GM19239 (cell line): ENCODE data around the gene HABP2.

Experiments
- DNase-seq: peaks from one replicate; pipeline ENCODE4 v3.0.0; 2011; ENCODE audit warnings: low spot score; ENCODE audit not compliant: insufficient read length
- FAIRE-seq: peaks from 2 replicates; lab custom pipeline; 2011; peaks lifted over from hg19 to GRCh38; lab: Jason Lieb, UNC

HABP2 gene

DNA sequence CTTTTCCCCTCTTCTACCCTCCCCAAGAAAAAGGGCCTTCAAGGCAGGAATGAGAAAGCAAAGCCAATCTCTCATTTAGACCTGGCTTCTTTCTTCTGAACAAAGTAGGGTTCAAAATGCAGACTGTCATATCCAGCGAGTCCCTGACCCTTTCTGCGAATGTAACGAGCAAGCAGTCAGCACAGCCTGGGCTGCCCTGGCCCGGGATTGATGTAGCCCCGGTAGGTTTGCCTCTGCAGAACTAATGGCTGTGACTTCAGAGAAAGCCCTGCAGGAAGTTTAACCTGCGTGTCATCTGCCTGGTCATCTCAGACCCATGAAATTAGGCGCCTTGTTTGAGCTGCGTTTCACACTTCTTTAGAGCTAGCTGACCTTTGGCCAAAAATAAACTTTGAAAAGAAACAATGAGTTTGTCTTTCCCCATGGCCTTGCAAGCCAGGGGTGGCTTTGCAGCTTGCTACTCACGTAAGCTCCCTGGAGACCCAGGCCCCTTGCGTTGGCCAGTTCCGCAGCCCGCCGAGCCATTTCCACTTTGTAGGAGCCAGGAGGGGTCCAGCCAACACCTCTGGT is 36.4 kb downstream of the HABP2 start:
- FAIRE-seq = no peak
- DNase-seq = no peak

DNA sequence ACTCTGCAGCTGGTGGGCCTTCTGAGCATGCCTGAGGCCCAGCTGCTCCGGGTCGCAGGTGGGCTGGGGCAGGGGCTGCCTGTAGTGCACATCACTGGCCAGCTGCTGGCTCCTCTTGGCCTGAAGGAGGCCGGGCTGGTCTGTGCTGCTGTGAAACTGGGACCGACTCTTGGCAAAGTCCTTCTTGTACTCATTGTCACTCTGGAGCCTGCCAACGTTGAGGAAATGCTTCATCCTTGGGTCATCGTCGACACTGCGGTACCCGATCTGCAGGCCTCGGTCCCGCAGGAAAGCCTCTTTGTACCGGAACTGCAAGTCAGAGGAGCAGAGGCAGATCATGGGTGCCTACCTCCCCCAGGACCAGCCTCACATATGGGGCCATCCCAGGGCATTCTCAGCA is 37.7 kb downstream of the HABP2 start:
- FAIRE-seq = no peak
- DNase-seq = no peak

DNA sequence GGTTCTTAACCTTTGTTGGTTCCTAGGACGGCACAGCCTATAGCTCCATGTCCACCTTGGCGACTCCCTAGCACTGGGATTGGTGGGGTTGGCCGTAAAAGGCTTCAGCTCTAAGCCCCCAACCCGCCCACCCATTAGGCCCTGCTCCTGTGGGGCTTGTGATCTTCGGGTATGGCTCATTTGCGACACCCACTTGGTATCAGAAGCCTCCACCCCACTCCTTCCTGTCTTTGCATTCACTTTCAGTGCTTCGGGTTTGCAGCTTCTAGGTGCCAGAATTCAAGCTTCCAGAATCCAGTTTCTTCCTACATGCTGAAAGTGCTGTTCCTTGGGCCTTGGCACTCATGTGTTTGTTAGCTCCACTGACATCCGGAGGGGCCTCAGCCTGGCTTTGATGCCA is 39.5 kb downstream of the HABP2 start:
- DNase-seq = no peak
- FAIRE-seq = no peak

DNA sequence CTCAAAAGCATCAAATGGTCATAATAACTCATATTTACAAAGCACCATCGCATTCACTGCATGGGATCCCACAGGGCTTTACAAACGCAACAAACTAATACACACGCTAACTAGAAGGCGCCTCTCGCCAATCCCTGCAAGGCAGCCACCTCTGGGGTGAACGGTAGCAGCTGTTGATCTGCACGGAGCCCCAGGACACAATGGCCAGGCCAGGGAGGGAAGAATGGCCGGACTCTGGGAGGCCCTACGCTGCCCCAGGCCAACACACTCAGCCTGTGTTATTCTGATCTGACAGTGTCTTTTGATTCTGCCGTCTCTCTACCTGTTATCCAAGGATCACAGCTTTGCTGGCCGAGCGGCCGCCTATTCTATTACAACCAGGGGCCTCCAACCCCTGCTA is 41.8 kb downstream of the HABP2 start:
- FAIRE-seq (no peak), DNase-seq (no peak)

DNA sequence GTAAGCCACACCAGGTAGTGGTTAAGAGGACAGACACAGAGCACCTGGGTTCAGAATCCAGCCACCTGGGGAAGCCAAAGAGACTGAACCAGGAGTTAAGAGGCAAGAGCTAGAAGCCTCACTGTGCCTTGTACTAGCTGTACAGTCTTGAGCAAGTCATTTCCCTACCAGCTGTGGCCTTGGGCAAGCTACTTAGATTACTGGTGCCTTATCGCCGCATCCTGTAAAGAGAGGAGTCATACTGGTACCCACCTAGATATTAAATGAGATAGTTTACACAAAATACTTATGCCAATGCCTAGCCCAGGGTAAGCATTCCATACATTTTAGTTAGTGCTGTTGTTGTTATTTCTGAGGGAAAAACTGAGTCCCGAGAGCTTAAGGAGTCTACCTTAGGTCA is 47.7 kb downstream of the HABP2 start:
- FAIRE-seq (no peak), DNase-seq (no peak)

DNA sequence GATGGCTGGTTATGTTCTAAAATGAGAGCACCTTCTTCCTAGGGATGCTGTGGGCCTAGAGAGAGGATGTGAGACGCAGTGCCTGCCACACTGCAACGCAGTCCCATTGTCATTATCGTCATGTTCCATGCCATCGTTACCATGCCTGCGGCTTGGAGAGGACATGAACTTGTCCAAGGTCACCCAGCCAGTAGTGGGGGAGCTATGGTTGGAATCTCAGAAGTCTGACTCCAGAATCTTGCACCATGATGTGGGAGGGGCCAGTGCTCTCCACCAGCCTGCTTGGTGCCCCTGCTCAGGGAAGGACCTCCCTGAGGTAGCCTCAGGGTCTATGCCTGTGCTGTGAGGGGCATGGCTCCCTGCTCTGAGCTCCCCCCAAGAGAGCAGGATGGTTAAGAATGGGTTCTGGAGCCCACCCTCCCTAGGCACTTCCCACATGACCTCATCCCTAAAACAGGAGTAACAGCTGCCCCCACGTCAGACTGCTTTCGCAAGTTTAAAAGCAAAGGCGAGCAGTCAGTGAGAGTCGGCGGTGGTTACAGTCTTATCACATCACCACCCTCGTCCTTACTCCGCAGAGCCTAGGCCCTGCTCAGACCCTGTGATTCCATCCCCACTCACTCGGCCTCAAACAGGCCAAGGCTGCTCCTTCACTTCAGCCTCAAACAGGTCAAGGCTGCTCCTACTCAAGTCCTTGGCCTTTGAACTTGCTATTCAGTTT is 50.4 kb downstream of the HABP2 start:
- no peak for FAIRE-seq
- no peak for DNase-seq

DNA sequence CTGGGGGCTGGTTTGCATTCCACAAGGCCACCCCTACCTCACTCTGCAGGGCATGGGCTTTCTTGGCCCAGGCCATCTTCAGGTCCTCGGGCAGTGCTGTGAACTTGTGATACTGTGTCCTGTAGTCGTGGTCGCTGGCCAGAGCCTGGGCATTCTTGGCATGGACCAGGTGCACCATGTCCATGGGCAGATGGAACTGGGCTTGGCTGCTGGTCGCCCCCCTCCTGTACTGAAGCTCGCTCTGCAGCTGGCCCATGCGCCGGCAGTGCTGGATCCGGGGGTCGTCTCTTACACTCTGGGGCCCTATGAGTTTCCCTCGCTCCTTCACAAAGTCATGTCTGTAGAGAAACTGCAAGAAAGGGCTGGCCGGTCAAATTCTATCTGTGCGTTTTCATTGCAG is 51.7 kb downstream of the HABP2 start:
- DNase-seq = no peak
- FAIRE-seq = no peak

DNA sequence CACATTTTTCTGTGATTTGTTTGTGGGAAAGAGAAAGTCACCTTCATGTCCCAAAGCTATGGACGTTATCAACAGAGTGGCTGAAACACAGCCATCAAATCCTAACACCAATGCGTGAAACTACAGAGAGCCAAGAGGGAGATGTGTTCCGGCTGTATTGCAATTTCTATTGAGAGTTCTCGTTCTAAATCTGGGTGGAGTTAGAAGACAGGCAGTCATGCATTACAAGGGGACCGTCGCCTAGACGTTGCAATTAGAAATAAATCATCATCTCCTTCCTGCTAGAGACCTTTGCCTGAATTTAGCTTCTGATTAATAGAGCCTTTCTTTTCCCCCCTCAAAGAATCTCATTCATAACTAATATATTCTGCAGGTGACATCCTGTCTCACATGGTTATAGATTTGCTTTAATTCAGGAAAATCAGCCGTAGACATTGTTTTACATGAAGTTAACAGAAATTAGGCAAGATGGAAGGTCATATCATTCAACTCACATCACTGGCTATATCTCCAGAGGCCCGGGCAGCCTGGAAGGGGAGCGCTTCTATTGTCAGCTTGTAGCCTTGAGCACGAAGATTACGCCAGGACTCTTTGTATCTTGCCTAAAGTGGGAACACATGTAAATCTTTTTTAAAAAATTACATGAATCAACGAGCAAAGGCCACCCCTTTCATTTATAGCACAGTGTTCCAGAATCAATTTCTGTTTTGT is 52.6 kb downstream of the HABP2 start:
- DNase-seq (no peak), FAIRE-seq (no peak)

DNA sequence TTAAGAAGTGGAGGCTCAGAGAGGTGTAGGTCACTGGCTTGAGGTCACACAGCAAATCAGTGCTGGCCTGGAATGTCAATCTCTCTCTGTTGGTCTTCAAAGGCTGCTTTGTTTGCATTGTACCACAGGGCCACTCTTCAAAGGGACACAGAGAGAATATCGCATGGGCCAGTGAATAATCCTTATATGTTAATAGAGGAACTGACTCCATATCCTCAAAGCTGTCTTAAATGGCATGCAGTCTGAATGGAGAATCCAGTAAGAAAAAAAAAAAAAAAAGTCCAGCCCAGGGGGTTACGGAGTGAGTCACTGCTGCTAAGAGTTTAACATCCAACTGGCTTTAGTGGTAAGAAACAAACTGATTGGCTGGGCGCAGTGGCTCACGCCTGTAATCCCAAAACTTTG is 56.9 kb downstream of the HABP2 start:
- no peak for FAIRE-seq
- DNase-seq = no peak

DNA sequence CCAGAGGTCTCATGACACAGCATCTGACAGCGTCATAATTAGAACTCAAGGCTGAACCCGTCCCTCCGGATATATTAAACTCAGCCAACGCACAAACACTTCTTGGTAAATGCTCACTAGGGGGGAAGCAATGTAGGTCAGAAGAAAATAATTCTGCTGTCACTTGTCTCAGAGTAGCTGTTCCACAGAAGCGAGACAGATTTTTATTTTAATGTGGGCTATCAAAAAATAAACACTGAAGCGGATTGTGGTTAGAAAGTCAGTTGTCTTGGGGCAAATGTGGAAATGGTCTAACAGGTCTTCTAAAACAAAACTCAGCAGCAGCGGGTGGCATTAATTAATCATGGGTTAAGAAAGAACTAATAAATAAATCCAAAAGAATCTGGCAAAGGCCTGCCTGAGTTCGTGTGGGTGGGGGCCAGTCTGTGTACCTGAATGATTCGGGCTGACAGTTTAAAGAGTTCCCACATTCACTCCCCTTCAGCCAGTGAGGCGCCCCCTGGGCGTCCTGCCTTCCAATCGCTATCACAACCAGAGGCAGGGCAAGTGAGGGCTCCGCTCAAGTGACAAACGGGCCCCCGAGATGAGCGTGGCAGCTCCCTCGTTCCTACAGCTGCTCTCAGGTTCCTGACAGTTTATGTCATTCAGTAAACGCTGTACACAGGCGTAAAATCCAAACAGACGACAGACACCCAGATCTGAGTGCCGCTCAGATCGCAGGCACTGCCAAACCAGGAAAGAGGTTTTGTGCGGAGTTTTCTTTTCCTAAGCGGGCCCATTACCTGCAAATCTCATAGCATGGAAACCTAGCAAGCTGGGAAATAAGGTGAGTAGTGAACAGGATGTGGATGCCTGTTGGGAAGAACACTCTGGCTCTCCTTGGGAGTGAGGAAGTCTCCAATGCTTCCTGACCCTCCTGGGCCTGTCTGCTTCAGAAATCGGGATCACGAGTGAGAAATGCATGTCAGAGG is 58.1 kb downstream of the HABP2 start:
- FAIRE-seq (no peak), DNase-seq (no peak)

DNA sequence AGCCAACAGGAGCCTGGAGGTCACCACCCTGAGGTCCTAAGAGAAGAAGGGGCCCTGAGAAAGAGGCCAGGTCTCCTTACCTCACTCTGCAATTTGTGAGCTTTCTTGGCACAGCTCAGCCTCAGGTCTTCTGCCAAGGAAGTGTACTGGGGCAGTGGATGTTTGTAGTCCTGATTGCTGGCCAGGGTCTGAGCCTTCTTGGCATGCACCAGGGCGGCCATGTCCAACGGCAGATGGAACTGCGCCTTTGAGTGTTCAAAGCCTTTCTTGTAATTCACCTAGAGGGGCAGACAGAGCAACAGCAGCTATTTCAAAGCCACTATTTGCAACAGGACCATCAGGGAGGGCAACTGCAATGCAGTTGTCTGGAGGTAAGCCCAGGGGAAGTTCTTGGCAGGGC is 59.3 kb downstream of the HABP2 start:
- FAIRE-seq (no peak), DNase-seq (no peak)

DNA sequence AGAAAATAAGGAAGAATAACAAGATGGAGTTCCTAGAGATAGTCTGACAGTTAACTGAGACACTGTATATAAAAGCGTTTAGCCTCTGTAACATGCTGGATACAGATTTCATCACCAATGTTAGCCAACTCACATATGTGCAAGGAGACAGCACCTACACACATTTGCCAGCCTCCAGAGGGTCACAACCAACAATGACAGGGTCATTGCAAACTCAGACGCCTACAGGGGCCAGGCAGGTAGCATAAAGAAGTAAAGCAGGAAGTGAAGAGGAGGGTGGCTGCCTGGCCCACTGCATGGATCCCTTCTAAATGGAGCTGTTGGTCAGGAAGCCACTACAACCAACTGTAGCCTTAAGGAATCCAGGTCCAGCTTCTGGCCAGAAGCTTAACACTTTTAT is 60.6 kb downstream of the HABP2 start:
- DNase-seq = no peak
- no peak for FAIRE-seq

DNA sequence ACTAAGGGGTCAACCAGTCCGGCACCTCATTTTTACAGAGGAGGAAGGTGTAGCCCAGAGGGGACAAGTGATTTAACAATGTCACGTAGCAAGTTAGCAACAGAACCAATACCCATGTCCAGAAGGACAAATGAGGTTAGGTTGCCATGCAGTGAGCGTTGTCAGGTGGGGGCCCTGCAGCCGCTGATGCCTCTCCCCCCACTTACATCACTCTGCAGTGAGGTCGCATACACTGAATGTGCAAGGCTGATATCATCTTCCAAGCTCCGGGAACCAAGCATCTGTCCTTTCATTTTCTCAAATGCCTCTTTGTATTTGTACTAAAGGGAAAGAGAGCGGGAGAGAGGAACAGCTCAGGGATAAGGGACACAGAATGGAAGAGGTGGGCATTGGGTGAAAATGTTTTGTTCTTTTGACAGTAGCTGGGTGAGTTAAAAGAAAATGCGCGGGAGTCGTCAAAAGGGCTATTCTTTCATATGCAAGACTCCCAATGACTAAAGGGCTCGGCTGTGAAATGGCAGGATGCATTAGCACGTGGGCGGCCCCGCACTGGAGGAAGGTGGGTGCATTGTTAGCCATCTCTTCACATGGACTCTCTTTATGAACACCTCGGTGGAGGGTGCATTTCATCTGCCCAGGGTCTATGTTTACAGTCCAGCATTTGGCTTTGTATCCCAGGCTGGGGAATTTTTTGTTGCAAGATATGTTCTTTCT is 61.3 kb downstream of the HABP2 start:
- FAIRE-seq (no peak), DNase-seq (no peak)

DNA sequence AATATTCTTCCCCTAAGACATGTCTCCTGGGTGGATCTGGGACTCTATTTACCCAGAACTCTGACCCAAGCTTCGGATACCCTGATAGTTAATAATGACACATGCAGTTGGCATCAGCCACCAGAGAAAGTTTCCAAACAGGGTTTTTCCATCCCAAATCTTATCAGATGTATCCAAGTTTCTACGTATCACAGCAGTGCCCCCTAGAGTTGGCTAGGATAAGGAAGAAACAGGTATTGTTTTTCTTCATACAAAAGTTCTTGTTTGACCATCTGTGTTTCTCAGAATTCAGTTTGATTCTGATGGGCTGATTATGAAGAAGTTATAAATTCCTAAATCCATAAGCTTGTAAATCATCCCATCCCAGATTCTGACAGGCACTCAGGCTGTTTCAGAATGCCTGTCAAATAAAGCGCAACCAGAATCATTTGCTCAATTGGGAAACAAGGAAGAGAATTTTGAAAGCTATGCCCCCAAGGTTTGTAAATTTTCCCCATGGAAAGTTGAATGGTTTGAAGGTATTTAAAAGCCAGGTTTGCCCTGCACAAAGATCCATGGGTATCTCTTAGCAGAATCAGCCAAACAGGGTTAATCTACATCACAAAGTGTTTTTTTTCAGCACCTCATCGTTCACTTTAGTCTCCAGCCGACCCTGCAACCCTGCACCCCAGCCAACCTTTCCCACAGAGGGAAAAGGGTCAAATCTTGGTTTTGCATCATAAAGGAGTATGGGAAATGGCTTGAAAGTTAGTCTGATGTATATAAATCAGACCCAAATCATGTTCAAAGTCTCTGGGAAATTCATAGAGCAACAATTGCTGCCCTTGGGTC is 63.6 kb downstream of the HABP2 start:
- no peak for FAIRE-seq
- no peak for DNase-seq

DNA sequence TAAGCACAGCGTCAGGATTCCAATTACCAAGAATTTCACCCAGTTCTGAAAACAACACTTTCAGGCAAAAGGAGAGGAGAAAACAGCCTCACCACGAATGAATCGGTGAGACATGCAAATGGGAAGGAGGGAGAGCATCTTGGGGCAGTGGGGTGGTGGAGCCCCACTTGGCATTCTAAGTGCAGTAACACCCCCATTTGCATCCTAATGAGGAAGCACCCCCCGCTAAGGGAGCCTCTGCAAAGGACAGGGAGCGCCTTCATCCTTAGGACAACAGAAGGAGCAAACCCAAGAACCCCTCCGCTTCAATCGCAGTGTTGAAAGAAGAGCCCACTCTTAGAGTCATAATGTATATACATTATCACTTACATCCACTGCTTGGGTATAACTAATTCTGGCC is 64.2 kb downstream of the HABP2 start:
- no peak for DNase-seq
- FAIRE-seq = no peak

DNA sequence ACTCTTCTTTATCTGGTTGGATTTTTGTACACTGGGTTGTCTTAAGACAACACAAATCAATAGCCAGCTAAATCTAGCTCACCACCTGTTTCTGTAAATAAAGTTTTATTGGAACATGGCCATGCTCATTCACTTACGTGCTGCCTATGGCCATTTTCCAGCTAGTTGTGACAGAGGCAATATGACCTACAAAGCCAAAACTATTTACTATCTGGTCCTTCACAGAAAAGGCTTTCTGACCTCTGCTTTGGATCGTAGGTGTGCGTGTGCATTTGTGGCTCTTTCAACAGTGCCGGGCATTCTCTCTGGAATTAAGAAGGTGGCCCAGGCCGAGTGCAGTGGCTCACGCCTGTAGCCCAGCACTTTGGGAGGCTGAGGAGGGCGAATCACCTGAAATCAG is 65.5 kb downstream of the HABP2 start:
- no peak for FAIRE-seq
- no peak for DNase-seq

DNA sequence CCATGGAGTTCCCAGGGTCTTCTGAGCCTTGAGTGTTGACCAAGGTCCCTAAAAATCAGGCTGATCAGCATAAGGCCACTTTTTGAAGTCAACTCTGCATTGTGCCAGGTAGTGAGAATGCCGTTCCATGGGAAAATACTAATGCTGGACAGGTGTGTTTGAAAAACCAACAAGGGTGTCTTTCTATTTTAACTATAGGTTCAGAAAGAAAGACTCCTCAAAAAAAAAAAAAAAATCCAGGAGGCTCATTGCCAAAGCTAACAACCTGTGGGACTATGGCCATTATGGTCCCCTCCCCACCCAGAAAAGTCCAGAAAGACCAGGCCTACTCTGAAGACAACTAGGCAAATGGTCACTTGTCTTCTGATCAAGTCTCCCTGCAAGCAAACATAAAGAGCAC is 66.5 kb downstream of the HABP2 start:
- no peak for FAIRE-seq
- no peak for DNase-seq

DNA sequence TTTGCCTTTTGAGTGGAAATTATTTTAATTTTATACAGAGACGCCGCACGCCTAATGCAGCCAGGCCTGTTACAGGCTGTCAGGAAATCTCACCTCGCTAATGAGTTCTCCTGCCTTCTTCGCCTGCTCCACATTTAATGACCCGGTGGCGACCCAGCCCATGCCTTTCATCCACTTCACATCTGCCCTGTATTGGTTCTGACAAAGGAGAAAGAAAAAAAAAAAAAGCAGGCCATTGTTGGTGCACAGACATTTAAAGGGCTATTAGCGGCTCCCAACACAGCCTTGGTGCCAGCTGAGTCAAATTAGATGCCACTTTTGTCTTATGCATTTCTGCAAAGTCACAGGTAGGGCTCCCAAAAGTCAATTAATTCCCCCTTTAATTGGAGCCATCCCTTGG is 67.7 kb downstream of the HABP2 start:
- DNase-seq (no peak), FAIRE-seq (no peak)

DNA sequence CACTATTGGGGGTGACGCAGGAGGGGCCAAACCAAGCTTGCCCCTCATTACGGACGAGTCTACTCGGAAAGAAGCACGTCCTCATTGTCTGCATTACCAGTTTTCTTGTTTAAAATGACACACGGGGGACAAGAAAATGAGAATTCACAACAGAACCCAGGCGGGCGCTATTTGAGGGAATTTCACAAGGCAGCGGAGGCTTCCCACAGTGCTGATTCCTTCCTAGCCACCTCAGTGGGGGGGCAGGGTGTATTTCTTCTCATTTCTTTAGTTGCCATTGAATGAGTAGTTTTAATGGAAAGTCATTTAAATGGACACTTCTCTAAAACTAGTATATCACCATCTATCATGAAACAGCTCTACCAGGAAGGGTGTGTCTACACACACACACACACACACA is 68.1 kb downstream of the HABP2 start:
- DNase-seq (no peak), FAIRE-seq (no peak)
